ENCODE results near the gene ACBD7. TPM values are rescaled to one million over a fixed set of nuclear protein-coding genes. Genes with fewer than 3 reads are reported as not detected.
A peak's percentile ranks its signal among the peaks of the same experiment; 100 is the strongest.

The ACBD7 gene
- total RNA-seq, 2 experiments from 2014 or later, result 2.4 to 2.6 TPM

- ChIA-PET CTCF (no interaction called here), POLR2A (no interaction called here)
- H3K27ac Mint-ChIP-seq, result no peak overlapping the region
- H3K27me3 Mint-ChIP-seq, result no peaks in the 10 kb centered on the region
- no peaks in the 10 kb centered on the region for H3K4me1 Mint-ChIP-seq
- no peaks in the 10 kb centered on the region for H3K9me3 Mint-ChIP-seq (ENCODE audit: low read depth)
- H3K4me3 Mint-ChIP-seq, result no peak overlapping the region
- H3K36me3 Mint-ChIP-seq (ENCODE audit: low read depth), result no peaks in the 10 kb centered on the region
- intact Hi-C loops (cut with DNase I, micrococcal nuclease), result no loop called here
- DNase-seq, result no peak
- no peak for ATAC-seq
Measured at GRCh38 chr10:15053061-15053460, 35.5 kb downstream of the ACBD7 start.

- ATAC-seq (no peak), DNase-seq (no peak)
- H3K27me3 Mint-ChIP-seq, result no peaks in the 10 kb centered on the region
- no peaks in the 10 kb centered on the region for H3K9me3 Mint-ChIP-seq (ENCODE audit: low read depth)
- ChIA-PET POLR2A (no interaction called here), CTCF (no interaction called here)
- no peaks in the 10 kb centered on the region for H3K4me1 Mint-ChIP-seq
- no peak overlapping the region for H3K4me3 Mint-ChIP-seq
- intact Hi-C loops (cut with DNase I, micrococcal nuclease), result no loop called here
- H3K36me3 Mint-ChIP-seq (ENCODE audit: low read depth), result no peaks in the 10 kb centered on the region
- H3K27ac Mint-ChIP-seq, result no peak overlapping the region
Measured at GRCh38 chr10:15052121-15052520, 36.5 kb downstream of the ACBD7 start.

- no peaks in the 10 kb centered on the region for H3K36me3 Mint-ChIP-seq (ENCODE audit: low read depth)
- intact Hi-C loops (cut with DNase I, micrococcal nuclease), result no loop called here
- no peak for ATAC-seq
- H3K9me3 Mint-ChIP-seq (ENCODE audit: low read depth), result no peaks in the 10 kb centered on the region
- H3K27ac Mint-ChIP-seq, result no peak overlapping the region
- peaks cover 10% of the 10 kb centered on the region for H3K4me1 Mint-ChIP-seq
- ChIA-PET CTCF (no interaction called here), POLR2A (no interaction called here)
- DNase-seq, result no peak
- no peak overlapping the region for H3K4me3 Mint-ChIP-seq
- no peaks in the 10 kb centered on the region for H3K27me3 Mint-ChIP-seq
Measured at GRCh38 chr10:15049533-15049932, 39.0 kb downstream of the ACBD7 start.

GRCh38 chr10:15046626-15047025 lies 42.0 kb downstream of the ACBD7 start:
- Mint-ChIP-seq H3K27me3 (no peaks in the 10 kb centered on the region), H3K4me3 (no peak overlapping the region), H3K4me1 (peaks cover 18% of the 10 kb centered on the region), H3K9me3 (ENCODE audit: low read depth) (no peaks in the 10 kb centered on the region), H3K27ac (no peak overlapping the region), H3K36me3 (ENCODE audit: low read depth) (no peaks in the 10 kb centered on the region)
- ATAC-seq (no peak), DNase-seq (no peak)
- POLR2A ChIA-PET, result no interaction called here
- CTCF ChIA-PET, result no interaction called here
- intact Hi-C loops (cut with DNase I, micrococcal nuclease), result no loop called here

- H3K27me3 Mint-ChIP-seq, result no peaks in the 10 kb centered on the region
- no peaks in the 10 kb centered on the region for H3K36me3 Mint-ChIP-seq (ENCODE audit: low read depth)
- ChIA-PET CTCF (interaction anchor here (0.7 to 1.0 kb wide), 2 partner anchors 9 to 450 kb away, joined by 3 read pairs; no protein-coding TSS in a partner anchor), POLR2A (no interaction called here)
- peaks cover 18% of the 10 kb centered on the region for H3K4me1 Mint-ChIP-seq
- H3K27ac Mint-ChIP-seq, result no peak overlapping the region
- no peaks in the 10 kb centered on the region for H3K9me3 Mint-ChIP-seq (ENCODE audit: low read depth)
- intact Hi-C loops (cut with DNase I, micrococcal nuclease), result no loop called here
- DNase-seq (no peak), ATAC-seq (no peak)
- no peak overlapping the region for H3K4me3 Mint-ChIP-seq
Measured at GRCh38 chr10:15045380-15045779, 43.2 kb downstream of the ACBD7 start.

- Mint-ChIP-seq H3K4me1 (peaks cover 18% of the 10 kb centered on the region), H3K4me3 (no peak within 1 kb of the TSS), H3K9me3 (ENCODE audit: low read depth) (no peaks in the 10 kb centered on the region), H3K27me3 (no peaks in the 10 kb centered on the region), H3K27ac (peak within 1 kb of the TSS; percentile 66), H3K36me3 (ENCODE audit: low read depth) (no peaks in the 10 kb centered on the region)
- ATAC-seq (peak; percentile 68), DNase-seq (no peak)
- ChIA-PET POLR2A (no interaction called here), CTCF (no interaction called here)
- intact Hi-C loops (cut with DNase I, micrococcal nuclease), result no loop called here
Measured at GRCh38 chr10:15043674-15044073, 44.9 kb downstream of the ACBD7 start, which contains the start of gene OLAH. Gene OLAH (plus strand): TSS chr10:15043943. CDS start chr10:15047289, 3,346 bp downstream.

GRCh38 chr10:15038416-15038815 lies 50.2 kb downstream of the ACBD7 start:
- ATAC-seq, result no peak

GRCh38 chr10:15037691-15038090 lies 50.9 kb downstream of the ACBD7 start:
- CTCF ChIA-PET, result interaction anchor here (0.6 to 0.7 kb wide), 2 partner anchors 222 to 1466 kb away, joined by 3 to 5 read pairs; no protein-coding TSS in a partner anchor
- no peaks in the 10 kb centered on the region for H3K9me3 Mint-ChIP-seq (ENCODE audit: low read depth)
- H3K4me3 Mint-ChIP-seq, result no peak overlapping the region
- ATAC-seq (no peak), DNase-seq (no peak)
- no peaks in the 10 kb centered on the region for H3K36me3 Mint-ChIP-seq (ENCODE audit: low read depth)
- H3K4me1 Mint-ChIP-seq, result no peaks in the 10 kb centered on the region
- POLR2A ChIA-PET, result no interaction called here
- intact Hi-C loops (cut with DNase I, micrococcal nuclease), result no loop called here
- no peaks in the 10 kb centered on the region for H3K27me3 Mint-ChIP-seq
- H3K27ac Mint-ChIP-seq, result no peak overlapping the region

More at GRCh38 chr10:15038416-15038815, 50.2 kb downstream of the ACBD7 start:
- H3K27ac Mint-ChIP-seq, result no peak overlapping the region
- H3K27me3 Mint-ChIP-seq, result no peaks in the 10 kb centered on the region
- no peak for DNase-seq
- peaks cover under 1% of the 10 kb centered on the region for H3K4me1 Mint-ChIP-seq
- no peaks in the 10 kb centered on the region for H3K9me3 Mint-ChIP-seq (ENCODE audit: low read depth)
- POLR2A ChIA-PET, result no interaction called here
- CTCF ChIA-PET, result no interaction called here
- H3K36me3 Mint-ChIP-seq (ENCODE audit: low read depth), result no peaks in the 10 kb centered on the region
- no peak overlapping the region for H3K4me3 Mint-ChIP-seq
- intact Hi-C loops (cut with DNase I, micrococcal nuclease), result no loop called here

- no peak overlapping the region for H3K4me3 Mint-ChIP-seq
- no peak overlapping the region for H3K27ac Mint-ChIP-seq
- no peaks in the 10 kb centered on the region for H3K9me3 Mint-ChIP-seq (ENCODE audit: low read depth)
- POLR2A ChIA-PET, result interaction anchor here (0.5 kb wide), 1 partner anchor 16 kb away, joined by 6 read pairs; no protein-coding TSS in a partner anchor
- intact Hi-C loops (cut with DNase I, micrococcal nuclease), result no loop called here
- CTCF ChIA-PET, result interaction anchor here (1.1 kb wide), 1 partner anchor 10 kb away, joined by 3 read pairs; no protein-coding TSS in a partner anchor
- H3K36me3 Mint-ChIP-seq (ENCODE audit: low read depth), result no peaks in the 10 kb centered on the region
- no peaks in the 10 kb centered on the region for H3K27me3 Mint-ChIP-seq
- ATAC-seq (no peak), DNase-seq (no peak)
- no peaks in the 10 kb centered on the region for H3K4me1 Mint-ChIP-seq
Measured at GRCh38 chr10:15035385-15036301, 52.9 kb downstream of the ACBD7 start.

GRCh38 chr10:15027741-15028140 lies 60.8 kb downstream of the ACBD7 start:
- CTCF ChIA-PET, result interaction anchor here (0.6 kb wide), 1 partner anchor 79 kb away, joined by 3 read pairs; no protein-coding TSS in a partner anchor
- no peaks in the 10 kb centered on the region for H3K36me3 Mint-ChIP-seq (ENCODE audit: low read depth)
- H3K4me3 Mint-ChIP-seq, result no peak overlapping the region
- H3K4me1 Mint-ChIP-seq, result peaks cover 7% of the 10 kb centered on the region
- ATAC-seq (no peak), DNase-seq (no peak)
- intact Hi-C loops (cut with DNase I, micrococcal nuclease), result no loop called here
- H3K27me3 Mint-ChIP-seq, result no peaks in the 10 kb centered on the region
- POLR2A ChIA-PET, result no interaction called here
- H3K27ac Mint-ChIP-seq, result no peak overlapping the region
- H3K9me3 Mint-ChIP-seq (ENCODE audit: low read depth), result no peaks in the 10 kb centered on the region
